Coronary artery (tissue), 2 donors: ENCODE results near the gene PHKG2.

Experiments used
- DNase-seq: peaks from one replicate; pipeline ENCODE4 v3.0.0-alpha.2; 2017; ENCODE audit warnings: low spot score
- H3K27ac ChIP-seq, 2 donors: fragments of 200-600 bp; sonication (generic); one replicate each; pipeline ENCODE4 v1.5.1; 2016 to 2019
- H3K4me3 ChIP-seq: fragments of 200-600 bp; sonication (generic); 2 replicates; pipeline ENCODE4 v1.5.1; 2016; ENCODE audit warnings: mild to moderate bottlenecking, moderate library complexity
- TF ChIP-seq, protein P1 (sequence below): fragments of 200-600 bp; sonication (generic); IDR thresholded peaks from one replicate; pipeline ENCODE4 v1.5.1; 2019; ENCODE audit warnings: antibody characterized with exemption

The PHKG2 gene

DNA sequence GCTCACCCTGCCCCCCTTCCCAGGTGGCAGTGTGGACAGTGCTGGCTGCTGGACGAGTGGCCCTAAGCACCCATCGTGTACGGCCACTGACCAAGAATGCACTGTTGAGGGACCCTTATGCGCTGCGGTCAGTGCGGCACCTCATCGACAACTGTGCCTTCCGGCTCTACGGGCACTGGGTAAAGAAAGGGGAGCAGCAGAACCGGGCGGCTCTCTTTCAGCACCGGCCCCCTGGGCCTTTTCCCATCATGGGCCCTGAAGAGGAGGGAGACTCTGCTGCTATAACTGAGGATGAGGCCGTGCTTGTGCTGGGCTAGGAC, 8.5 kb downstream of the PHKG2 start:
- TF ChIP-seq, protein P1, sequence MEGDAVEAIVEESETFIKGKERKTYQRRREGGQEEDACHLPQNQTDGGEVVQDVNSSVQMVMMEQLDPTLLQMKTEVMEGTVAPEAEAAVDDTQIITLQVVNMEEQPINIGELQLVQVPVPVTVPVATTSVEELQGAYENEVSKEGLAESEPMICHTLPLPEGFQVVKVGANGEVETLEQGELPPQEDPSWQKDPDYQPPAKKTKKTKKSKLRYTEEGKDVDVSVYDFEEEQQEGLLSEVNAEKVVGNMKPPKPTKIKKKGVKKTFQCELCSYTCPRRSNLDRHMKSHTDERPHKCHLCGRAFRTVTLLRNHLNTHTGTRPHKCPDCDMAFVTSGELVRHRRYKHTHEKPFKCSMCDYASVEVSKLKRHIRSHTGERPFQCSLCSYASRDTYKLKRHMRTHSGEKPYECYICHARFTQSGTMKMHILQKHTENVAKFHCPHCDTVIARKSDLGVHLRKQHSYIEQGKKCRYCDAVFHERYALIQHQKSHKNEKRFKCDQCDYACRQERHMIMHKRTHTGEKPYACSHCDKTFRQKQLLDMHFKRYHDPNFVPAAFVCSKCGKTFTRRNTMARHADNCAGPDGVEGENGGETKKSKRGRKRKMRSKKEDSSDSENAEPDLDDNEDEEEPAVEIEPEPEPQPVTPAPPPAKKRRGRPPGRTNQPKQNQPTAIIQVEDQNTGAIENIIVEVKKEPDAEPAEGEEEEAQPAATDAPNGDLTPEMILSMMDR = no peak
- no peak overlapping the region for H3K4me3 ChIP-seq
- no peak overlapping the region for H3K27ac ChIP-seq
- DNase-seq = peak; percentile 70

DNA sequence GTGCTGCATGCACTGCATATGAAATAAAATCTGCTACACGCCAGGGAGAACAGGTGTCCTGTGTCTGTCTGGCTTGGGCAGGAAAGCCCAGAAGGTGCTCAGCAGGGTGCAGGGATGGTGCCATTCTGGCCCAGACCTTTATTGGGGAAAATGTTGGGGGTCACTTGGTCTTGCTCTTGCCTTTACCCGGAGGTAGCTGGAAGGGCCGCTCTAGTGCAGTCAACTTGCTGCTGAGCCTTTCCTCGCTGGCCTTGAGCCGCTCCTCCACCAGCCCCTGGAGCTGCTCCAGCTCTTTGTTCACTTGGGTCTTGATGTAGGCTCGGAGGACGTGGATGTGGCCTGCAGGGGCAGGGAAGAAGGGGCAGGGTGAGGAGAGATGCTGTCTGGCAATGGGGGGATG, 9.1 kb downstream of the PHKG2 start:
- peak; percentile 40 for DNase-seq
- TF ChIP-seq, protein P1 = no peak
- no peak overlapping the region for H3K27ac ChIP-seq
- no peak overlapping the region for H3K4me3 ChIP-seq

DNA sequence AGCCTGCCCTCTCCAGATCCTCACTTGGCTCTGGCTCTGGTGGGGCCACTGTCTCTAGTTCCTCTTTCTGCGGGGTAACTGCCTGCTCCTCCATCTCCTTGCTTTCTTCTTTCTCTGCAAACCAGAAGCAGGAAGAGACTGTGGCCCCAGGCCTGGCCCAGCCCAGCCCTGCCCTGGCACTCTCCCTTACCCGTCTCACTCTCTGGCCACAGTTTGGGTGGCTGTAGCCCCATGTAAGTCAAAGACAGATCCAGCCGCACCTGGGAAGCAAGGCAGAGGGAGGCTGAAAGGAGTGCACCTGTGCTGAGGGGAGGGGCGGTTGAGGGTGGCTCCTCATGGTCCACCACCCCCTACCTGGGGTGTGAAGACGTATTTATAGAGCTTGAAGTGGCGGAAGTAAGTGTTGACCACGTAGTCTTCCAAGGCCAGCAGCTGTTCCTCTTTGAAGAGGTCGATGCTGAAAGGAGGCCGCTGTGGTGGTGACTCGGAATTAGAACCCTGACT, 10.8 kb downstream of the PHKG2 start:
- DNase-seq = no peak
- Histone ChIP-seq H3K4me3 (no peak overlapping the region), H3K27ac (peak overlapping the region in 1 of 2 donors; percentile 27)
- TF ChIP-seq, protein P1 = no peak

DNA sequence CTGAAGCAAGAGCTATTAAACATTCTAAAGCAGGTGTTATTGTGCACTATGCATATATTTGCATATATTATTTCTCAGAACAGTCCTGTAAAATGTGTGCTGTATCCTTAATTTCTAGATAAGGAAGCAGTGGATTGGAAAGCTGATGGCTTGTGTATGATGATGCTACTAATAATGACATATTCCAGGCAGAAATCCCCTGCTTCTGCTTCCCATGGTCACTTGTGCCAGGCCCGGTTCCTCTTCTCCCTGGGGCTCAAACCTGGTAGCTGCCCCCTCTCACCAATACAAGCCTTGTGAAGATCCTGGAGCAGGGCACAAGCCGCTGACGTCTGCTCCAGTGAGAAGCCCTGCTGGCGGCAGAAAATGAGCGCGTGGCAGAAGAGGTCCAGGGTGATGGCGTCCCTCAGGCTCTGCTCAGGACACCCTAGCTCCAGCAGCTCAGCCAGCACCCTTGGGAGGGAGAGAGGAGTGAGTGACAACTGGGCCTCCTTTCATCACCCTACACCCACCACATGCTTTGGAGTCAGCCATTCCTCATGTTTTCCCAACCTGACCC, 11.9 kb downstream of the PHKG2 start:
- Histone ChIP-seq H3K4me3 (no peak overlapping the region), H3K27ac (no peak overlapping the region)
- no peak for DNase-seq
- TF ChIP-seq, protein P1 = no peak

DNA sequence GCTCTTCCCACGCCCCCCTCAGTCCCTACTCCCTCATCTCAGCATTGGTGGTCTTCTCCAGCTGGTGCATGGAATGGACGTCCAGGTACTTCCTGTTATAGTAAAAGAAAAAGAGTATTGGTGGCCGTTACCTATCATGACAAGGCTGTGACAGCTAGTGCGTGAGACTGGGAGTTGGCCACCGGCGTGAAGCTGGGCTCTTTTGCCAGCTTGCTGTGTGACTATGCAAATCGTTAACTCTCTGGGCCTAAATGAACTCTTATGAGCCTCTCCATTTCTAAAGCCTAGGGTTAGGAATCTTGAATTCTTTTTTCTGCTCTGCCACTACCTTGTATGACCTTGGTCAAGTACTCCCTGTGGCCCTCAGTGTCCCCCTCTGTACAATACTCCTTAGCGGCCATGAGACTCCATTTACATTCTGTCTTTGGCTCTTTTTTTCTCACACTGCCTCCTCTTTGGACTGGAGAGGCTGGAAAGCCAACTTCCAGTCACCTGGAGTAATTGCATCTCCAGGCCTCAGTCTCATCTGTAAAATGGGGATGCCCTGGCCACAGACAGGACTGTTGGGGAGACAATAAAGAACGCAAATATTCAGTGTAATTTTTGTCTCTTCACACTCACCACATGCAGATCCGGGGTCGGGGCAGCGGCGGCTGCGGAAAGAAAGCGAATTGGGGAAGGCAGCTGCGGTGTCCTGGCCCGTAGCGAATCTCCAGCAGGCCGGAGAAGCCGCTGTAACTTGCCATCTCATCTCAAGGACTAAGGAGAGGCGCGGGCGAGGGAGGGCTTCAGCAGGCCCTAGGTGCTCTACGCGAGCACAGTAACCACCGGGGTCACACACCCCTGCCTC, 12.6 kb downstream of the PHKG2 start:
- TF ChIP-seq, protein P1 = no peak
- peak overlapping the region in 1 of 2 donors; percentile 97 for H3K27ac ChIP-seq
- peak overlapping the region; percentile 92 for H3K4me3 ChIP-seq
- DNase-seq = no peak

DNA sequence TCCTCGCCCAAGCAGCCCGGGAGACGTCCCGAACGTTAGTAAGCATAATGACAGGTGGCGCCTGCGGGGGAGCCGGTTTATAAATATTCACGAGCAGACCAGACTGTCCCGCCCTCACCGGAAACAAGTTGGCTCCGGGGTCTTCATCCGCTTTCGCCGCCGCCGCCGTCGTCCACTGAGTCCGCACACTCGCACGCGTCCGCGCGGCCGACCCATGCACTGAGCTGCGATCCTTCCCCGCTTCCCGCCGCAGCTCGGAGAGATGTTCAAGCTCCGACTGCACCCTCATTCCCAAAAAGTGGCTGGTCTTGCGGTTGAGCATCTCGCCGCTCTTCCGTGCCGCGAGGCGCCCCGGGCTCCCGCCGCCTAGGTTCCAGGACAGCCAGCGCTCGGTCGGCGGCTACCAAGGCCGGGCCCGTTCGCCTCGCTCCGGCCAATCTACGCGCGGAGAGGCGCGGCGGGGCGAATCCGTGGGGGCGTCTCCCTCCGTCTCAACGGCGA, 13.3 kb downstream of the PHKG2 start:
- DNase-seq = no peak
- Histone ChIP-seq H3K4me3 (peak overlapping the region; percentile 92), H3K27ac (peak overlapping the region in 1 of 2 donors; percentile 97)
- TF ChIP-seq, protein P1 = no peak
